ELF-1 (cell line): ENCODE measurements around the gene FMNL3.

Experiments
- DNase-seq: peaks from one replicate; pipeline ENCODE4 v3.0.0-alpha.2; 2016; ENCODE audit warnings: low read depth, low spot score

Gene FMNL3

DNA sequence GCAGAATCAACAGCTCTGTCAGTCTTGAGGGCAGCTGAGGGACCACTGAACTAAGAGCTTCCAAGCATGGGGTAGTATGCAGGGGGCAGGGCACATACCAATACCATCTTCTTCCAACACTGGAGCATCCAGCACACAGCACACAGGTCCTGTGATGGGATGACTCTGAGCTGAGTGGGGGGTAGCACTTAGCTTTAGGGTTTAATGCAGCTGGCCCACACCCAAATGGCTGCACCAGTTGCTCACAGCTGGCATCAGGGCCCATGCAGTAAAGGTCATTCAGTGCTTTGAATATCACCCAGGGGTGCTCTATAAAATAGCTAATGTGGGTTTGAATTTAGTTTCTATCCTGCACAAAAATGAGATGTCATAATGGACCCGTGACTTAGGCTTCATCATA is 103.5 kb downstream of the FMNL3 start:
- DNase-seq, result no peak

DNA sequence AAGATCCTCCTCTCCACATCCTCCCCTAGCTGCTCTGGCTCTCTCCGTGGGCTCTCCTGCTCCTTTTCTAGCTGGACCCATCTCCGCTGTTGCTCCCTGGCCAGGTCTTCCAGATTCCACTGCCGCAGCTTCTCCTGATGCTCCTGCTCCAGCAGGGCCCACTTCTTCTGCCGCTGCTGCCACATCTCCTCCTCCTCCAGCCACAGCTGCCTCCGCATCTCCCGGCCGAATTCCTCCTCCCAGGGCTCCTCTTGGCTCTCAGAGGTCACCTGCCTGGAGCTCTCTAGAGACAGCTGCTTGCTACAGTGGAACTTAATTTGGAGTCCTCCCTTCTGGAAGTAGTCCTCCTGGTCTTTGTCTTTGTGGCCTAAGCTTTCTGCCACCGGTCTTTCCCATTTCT is 107.2 kb downstream of the FMNL3 start:
- no peak for DNase-seq

DNA sequence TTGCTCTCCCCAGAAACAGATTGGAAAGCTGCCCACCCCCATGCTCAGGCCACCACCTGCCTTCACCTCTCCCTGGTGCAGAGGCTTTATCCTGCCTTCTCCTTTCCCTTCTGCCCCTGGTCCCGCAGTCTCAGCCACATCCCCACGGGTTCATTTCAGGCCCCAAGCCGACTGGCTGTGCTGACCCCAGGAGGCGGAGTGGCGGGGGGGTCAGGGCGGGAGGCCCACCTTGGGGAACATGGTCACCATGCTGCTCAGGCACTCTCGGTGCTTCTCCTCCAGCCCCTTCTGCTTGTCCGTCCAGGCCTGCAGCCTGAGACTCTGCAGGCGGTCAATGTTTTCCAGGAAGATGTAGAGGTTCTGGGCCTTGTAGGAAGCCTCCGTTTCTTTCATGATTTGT is 108.7 kb downstream of the FMNL3 start:
- DNase-seq, result no peak

DNA sequence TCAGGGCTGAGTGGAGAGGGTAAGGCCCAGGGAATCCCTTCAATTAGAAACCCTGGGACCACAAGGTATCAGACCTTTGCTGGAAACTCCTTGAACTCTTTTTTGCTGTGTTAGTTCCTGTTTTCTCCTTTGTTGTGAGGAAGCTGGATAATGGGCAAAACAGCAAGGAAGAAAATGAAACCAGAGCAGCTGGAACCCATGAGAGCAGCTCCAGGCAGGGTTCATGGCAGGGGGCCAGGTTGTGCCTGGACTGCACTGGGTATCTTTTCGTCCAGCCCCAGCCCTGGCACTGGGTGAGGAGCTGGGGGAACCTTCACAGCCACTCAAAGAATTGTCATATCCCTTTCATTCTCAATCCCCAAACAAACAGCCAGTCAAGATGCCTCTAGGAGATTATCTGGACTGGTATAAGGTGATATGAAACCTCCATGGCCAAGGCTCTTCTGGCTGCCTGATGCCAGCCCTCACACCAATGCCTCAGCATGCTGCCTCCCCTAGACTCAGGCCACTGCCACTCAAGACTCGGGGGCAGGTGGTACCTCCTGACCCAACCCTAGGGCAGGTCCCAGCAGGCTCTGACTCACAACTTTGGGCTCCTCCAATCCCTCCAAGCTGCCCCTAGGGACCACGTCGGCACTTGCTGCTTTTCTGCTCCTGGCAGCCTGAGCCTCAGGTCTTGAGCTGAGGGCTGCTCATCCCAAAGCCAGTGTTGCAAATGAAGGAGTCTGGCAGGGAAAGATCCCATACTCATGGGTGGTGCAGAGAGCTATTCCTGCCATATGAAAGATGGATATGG is 118.3 kb downstream of the FMNL3 start:
- DNase-seq, result no peak

DNA sequence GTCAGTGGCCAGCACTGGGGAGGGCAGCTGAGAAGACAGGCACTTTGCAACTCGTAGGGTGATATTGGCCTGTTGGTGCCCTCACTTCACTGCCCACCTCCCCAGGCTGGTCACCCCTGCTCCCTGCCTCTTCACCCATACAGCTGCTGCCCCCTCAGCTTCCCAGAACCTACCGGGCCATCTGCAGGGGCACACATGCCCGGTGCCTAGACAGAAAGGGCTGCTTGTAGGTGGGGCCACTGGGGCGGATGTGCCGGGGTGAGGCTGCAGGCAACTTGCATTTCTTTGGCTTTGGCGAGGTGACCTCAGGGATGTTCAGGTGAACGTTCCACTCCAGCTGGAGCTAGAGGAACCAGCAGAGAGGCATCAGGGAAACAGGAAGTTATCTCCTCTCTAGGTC is 118.9 kb downstream of the FMNL3 start:
- no peak for DNase-seq

DNA sequence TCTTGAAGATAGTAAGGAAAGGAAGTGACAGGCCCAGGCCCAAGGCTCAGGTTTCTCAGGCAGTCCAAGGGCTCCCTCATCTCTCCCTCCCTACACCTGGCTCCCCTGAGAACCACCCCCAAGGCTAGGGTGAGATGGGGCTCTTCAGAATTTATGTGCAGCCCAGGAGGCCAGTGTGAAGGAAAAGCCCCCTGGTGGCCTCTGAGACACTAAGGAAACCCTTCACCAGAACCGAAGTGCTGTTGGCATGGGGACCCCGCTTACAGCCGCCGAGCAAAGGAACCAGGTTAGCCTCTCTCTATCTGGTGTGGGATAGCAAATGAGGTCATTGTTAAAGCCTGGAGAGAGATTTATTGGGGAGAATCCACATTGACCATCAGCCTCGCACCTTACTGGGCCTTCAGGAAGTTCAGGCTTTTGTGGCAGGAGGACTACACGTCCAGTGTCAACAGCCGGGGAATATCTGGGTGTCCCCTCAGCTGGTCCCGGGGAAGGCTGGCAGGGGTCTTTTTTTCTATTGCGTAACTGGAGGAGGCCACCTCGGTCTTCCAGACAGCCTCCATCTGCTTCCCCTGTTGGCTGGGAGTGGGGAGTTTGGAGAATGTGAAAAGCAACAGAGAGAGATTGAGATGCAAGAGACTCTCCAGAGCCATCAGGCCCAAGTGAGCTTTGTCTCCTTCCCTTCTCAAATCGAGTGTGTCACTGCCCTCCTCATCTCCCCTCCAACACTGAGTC is 119.9 kb downstream of the FMNL3 start:
- no peak for DNase-seq
